Measurements from ENCODE around the gene TBC1D13. TPM values are rescaled to one million over a fixed set of nuclear protein-coding genes. Genes with fewer than 3 reads are reported as not detected.
A peak's percentile ranks its signal among the peaks of the same experiment; 100 is the strongest.
"Not testable (repeated sequence)": the region's sequence is repeated elsewhere in the genome, so short reads cannot be mapped to it uniquely, and the experiment has no call there.

The TBC1D13 gene
- total and polyA plus RNA-seq, 2 donors from 2014 or later = 29.0 to 38.5 TPM

DNA sequence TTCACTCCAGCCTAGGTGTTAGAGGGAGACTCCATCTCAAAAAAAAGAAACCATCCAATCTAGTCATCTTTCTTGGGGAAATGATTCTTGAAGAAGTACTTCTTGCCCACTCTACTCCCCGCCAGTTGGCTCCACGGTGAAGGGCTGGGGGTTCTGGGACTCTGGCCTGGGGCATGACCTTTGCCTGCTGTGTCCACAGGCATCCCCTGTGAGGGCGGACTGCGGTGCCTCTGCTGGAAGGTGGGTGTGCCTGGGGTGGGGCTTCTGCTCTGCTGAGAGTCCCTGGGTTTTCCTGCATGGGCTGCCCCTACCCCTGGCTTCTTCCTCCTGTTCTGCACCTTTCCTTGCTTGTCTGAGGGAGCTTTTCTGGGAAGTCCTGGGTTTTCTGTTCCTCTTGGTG is 3.5 kb downstream of the TBC1D13 start:
- H3K9ac ChIP-seq (ENCODE audit: low read length in 3 of 3) = no peak overlapping the region
- FAIRE-seq = no peak
- no peak overlapping the region for H3K4me3 ChIP-seq (ENCODE audit: low read length in 3 of 3)
- H3K27ac ChIP-seq (ENCODE audit: low read depth in 2 of 2, low read length in 2 of 2) = no peak overlapping the region
- TF ChIP-seq CTCF (IDR thresholded peaks at IDR 0.05; ENCODE audit: borderline replicate concordance, extremely low read depth, insufficient read depth) = no peak
- DNase-seq = no peak
- peaks cover 3 to 23% (median 17%) of the 10 kb centered on the region in 3 donors for H3K36me3 ChIP-seq (ENCODE audit: control insufficient read depth in 2 of 3, insufficient read depth in 3 of 3, low read length in 3 of 3)
- H3K4me1 ChIP-seq (ENCODE audit: control insufficient read depth in 2 of 3, insufficient read depth in 2 of 3, low read depth in 1 of 3, low read length in 3 of 3) = peaks cover 0 to 14% (median 13%) of the 10 kb centered on the region in 3 donors
- intact Hi-C loops (cut with DNase I) = no loop called here
- H3K27me3 ChIP-seq (ENCODE audit: control insufficient read depth, insufficient read depth, low read length) = no peaks in the 10 kb centered on the region
- H3K9me3 ChIP-seq (ENCODE audit: control insufficient read depth in 2 of 3, insufficient read depth in 1 of 3, low read length in 3 of 3) = no peaks in the 10 kb centered on the region

DNA sequence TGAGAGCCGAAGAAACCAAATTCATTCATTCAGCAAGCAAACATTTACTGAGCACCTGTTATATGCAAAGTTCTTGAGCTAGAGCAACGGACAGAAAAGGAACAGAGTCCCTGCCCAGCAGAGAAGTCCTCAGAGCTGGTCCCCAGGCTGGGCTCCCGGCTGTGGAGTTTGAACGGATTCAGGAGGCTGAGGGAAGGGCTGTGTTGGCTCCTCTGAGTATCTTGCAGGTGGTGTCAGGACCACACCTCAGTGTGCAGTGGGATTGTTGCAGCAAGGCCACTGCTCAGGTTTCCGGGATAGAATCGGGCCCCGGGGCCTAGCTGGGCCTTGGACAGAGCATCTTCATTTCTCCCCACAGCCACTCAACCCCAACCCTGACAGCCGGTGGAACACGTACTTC is 5.1 kb downstream of the TBC1D13 start:
- Histone ChIP-seq H3K27me3 (ENCODE audit: control insufficient read depth, insufficient read depth, low read length) (no peaks in the 10 kb centered on the region), H3K9ac (ENCODE audit: low read length in 3 of 3) (no peak overlapping the region), H3K4me1 (ENCODE audit: control insufficient read depth in 2 of 3, insufficient read depth in 2 of 3, low read depth in 1 of 3, low read length in 3 of 3) (peaks cover 0 to 14% (median 13%) of the 10 kb centered on the region in 3 donors), H3K4me3 (ENCODE audit: low read length in 3 of 3) (no peak overlapping the region), H3K36me3 (ENCODE audit: control insufficient read depth in 2 of 3, insufficient read depth in 3 of 3, low read length in 3 of 3) (peaks cover 3 to 27% (median 21%) of the 10 kb centered on the region in 3 donors), H3K27ac (ENCODE audit: low read depth in 2 of 2, low read length in 2 of 2) (no peak overlapping the region), H3K9me3 (ENCODE audit: control insufficient read depth in 2 of 3, insufficient read depth in 1 of 3, low read length in 3 of 3) (no peaks in the 10 kb centered on the region)
- FAIRE-seq (no peak), DNase-seq (no peak)
- TF ChIP-seq CTCF (IDR thresholded peaks at IDR 0.05; ENCODE audit: borderline replicate concordance, extremely low read depth, insufficient read depth) = no peak
- intact Hi-C loops (cut with DNase I) = no loop called here

DNA sequence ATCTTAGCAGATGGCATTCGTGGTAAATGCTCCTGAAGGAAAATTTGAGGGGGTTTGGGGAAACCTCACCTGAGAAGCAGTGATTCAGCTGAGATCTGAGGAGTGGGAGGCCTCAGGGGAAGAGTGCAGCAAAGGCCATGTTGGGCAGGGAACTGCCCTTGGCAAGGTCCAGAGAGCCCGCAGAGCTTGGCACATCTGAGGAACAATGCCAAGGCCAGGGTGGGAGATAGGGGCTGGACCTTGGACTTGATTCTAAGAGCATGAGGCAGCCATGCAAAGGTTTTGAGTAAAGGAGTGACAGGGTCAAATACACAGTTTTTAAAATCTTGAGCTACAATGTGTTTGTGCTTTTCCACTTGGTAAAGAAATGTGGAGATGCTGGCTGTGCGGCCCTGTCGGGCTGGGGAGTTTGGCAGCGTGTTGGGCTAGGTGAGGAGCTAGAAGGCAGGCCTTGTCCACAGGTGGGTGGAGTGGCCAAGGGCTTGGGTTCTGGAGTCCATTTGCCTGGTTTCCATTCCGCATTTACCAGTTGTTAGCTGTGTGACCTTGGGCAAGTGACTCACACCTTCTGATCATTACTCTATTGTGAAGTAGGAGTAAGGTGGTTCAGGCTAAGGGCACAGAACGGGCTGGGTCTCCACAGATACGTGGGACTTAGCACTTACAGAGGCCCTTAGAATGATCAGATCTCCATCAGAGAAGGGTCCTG is 6.1 kb downstream of the TBC1D13 start:
- Histone ChIP-seq H3K4me1 (ENCODE audit: control insufficient read depth in 2 of 3, insufficient read depth in 2 of 3, low read depth in 1 of 3, low read length in 3 of 3) (peaks cover 0 to 11% (median 9%) of the 10 kb centered on the region in 3 donors), H3K9ac (ENCODE audit: low read length in 3 of 3) (no peak overlapping the region), H3K36me3 (ENCODE audit: control insufficient read depth in 2 of 3, insufficient read depth in 3 of 3, low read length in 3 of 3) (peaks cover 3 to 35% (median 25%) of the 10 kb centered on the region in 3 donors), H3K27ac (ENCODE audit: low read depth in 2 of 2, low read length in 2 of 2) (peak overlapping the region in 1 of 2 donors; percentile 43), H3K4me3 (ENCODE audit: low read length in 3 of 3) (no peak overlapping the region), H3K27me3 (ENCODE audit: control insufficient read depth, insufficient read depth, low read length) (no peaks in the 10 kb centered on the region), H3K9me3 (ENCODE audit: control insufficient read depth in 2 of 3, insufficient read depth in 1 of 3, low read length in 3 of 3) (no peaks in the 10 kb centered on the region)
- intact Hi-C loops (cut with DNase I) = no loop called here
- TF ChIP-seq CTCF (IDR thresholded peaks at IDR 0.05; ENCODE audit: borderline replicate concordance, extremely low read depth, insufficient read depth) = no peak
- DNase-seq (no peak), FAIRE-seq (no peak)

DNA sequence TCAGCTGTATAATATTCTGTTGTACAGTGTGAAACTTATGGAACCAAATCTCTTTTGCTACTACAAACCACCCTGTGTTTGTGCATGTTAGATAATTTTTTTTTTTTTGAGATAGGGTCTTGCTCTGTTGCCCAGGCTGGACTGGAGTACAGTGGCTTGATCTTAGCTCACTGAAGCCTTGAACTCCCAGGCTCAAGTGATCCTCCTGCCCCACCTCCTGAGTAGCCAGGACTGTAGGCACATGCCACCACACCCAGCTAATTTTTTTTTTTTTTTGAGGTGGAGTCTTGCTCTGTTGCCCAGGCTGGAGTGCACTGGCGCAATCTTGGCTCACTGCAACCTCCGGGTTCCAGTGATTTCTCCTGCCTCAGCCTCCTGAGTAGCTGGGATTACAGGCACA is 7.9 kb downstream of the TBC1D13 start:
- H3K27me3 ChIP-seq (ENCODE audit: control insufficient read depth, insufficient read depth, low read length); H3K27ac ChIP-seq (ENCODE audit: low read depth in 2 of 2, low read length in 2 of 2); FAIRE-seq; H3K9me3 ChIP-seq (ENCODE audit: control insufficient read depth in 2 of 3, insufficient read depth in 1 of 3, low read length in 3 of 3); DNase-seq; intact Hi-C loops (cut with DNase I); H3K4me3 ChIP-seq (ENCODE audit: low read length in 3 of 3); H3K4me1 ChIP-seq (ENCODE audit: control insufficient read depth in 2 of 3, insufficient read depth in 2 of 3, low read depth in 1 of 3, low read length in 3 of 3); H3K9ac ChIP-seq (ENCODE audit: low read length in 3 of 3): not testable (repeated sequence)
- H3K36me3 ChIP-seq (ENCODE audit: control insufficient read depth in 2 of 3, insufficient read depth in 3 of 3, low read length in 3 of 3) = peaks cover 3 to 46% (median 35%) of the 10 kb centered on the region in 3 donors
